HT1080 (cell line): ENCODE data around the gene POU5F2. TPM values are rescaled to one million over a fixed set of nuclear protein-coding genes. Genes with fewer than 3 reads are reported as not detected.

Source experiments
- DNase-seq: peaks from one replicate; pipeline ENCODE4 v3.0.0-alpha.2; 2015; ENCODE audit warnings: low read depth
- polyA plus RNA-seq, 2 experiments: library from polyadenylated mRNA; depleted of rRNA; stranded (reverse); fragments of >200 nt; gene quantifications; 2 replicates each; pipeline ENCODE4 v1.2.3, GENCODE V29; 2015
- total RNA-seq: library from RNA; depleted of rRNA; stranded (reverse); fragments of >200 nt; shearing (Covaris generic); gene quantifications from 2 replicates; pipeline ENCODE4 v1.2.3, GENCODE V29; 2014; rRNA removed

POU5F2 gene, protein sequence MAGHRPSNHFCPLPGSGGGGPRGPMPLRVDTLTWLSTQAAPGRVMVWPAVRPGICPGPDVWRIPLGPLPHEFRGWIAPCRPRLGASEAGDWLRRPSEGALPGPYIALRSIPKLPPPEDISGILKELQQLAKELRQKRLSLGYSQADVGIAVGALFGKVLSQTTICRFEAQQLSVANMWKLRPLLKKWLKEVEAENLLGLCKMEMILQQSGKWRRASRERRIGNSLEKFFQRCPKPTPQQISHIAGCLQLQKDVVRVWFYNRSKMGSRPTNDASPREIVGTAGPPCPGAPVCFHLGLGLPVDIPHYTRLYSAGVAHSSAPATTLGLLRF
- 0.10 and 0.13 TPM in 2 replicates for total RNA-seq
- 0.02 TPM in 1 of 2 replicates, not detected in the other for polyA plus RNA-seq (2015; cell fraction: cytosol; rRNA removed)
- 0.06 TPM in 1 of 2 replicates, not detected in the other for polyA plus RNA-seq (2015; cell fraction: nucleus; rRNA removed)

GRCh38 chr5:93741136-93741811 is at the start of gene POU5F2:
Gene POU5F2, minus strand, starts transcription at chr5:93741600. Its CDS starts 37 bp downstream, at chr5:93741563.
- DNase-seq, result no peak

DNA sequence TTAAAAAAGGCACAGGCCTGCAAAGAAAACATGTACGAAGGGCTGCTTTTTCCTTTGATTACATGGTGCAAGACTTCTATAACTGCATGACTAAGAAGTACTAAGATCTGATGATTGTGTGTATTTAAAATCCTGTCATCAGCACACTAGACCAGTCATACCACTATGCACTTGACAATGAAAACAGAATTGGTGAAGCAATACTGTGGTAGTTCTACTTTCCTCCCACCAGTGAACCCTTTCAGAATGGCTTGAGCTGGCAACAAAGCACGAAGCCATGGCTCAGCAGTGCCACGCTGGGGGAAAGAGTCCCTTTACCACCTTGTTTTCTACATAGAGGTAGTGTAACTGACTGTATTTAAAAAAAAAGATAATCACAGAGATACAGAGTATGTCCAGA is 49.0 kb upstream of the POU5F2 start:
- DNase-seq, result no peak

GRCh38 chr5:93789173-93790067 is 48.0 kb upstream of the POU5F2 start:
- peak; percentile 70 for DNase-seq

GRCh38 chr5:93787598-93787997 is 46.2 kb upstream of the POU5F2 start:
- no peak for DNase-seq

- DNase-seq, result no peak
Observed at GRCh38 chr5:93785475-93785874, 44.1 kb upstream of the POU5F2 start.

DNA sequence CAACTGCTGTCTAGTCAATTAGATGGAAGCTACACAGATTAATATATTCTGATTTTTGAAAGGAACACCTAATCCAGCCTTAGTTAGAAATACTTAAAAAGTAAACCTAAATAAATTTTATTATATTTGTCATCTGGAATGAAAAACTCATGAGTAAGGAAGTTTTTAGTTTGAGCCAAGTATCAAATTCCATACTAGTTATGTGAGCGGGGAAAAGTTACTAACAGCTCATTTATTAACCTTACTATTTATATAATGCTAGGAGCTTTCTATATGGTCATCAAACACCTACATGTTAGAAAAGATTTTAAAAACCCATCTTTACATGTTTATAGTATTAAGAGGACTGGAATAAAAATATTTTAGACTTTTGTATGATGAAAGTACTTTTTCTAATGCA is 41.6 kb upstream of the POU5F2 start:
- DNase-seq, result no peak

DNA sequence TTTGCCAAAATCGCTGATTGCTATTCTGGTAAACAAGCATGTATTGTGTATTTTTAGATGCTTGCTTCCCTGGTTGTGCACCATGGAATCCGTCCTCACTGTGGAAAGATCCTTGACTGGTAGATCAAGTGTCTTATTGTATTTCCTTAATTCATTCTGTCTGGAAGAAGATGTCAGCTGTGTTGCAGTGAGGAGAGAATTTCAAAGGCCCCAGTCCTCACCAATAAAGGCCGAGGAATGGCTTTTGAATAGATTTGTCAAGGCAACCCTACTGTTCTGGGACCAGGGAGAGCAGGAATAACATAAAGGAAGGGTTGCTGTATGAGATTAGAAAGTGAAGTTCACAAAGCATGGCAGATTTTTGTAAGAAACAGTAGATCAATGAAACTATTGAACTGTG is 36.2 kb upstream of the POU5F2 start:
- no peak for DNase-seq

DNA sequence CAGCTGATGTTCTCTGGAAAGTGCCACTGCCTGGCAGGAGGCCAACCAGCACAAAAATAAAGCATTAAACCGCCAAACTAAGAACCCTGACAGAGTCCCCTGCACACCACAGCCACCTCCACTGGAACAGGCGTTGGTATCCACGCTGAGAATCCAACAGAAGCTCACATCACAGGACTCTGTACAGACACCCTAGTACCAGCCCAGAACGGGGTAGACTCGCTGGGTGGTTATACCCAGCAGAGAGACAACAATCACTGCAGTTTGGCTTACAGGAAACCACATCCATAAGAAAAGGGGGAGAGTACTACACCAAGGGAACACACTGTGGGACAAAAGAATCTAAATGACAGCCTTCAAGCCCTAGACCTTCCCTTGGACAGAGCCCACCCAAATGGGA is 15.0 kb upstream of the POU5F2 start:
- no peak for DNase-seq

DNA sequence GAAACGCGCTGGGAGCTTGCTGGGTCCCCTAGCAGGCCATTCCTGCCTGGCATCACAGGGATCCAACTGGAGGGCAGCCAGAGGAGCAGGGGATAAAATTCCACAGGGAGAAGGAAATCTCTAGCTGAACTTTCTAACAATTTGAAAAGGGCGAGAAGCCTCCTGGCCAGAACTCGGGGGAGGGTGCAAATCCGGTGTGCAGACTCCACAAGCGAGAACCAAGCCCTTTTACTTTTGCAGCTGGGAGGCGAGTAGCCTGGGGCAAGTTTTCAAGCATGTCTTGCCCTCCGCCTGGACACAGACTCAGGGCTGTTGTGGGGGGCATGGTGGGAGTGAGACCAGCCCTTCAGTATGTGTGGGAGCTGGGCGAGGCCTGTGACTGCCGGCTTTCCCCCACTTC is 14.3 kb upstream of the POU5F2 start:
- DNase-seq, result no peak

GRCh38 chr5:93748875-93749397 is 7.5 kb upstream of the POU5F2 start:
- DNase-seq, result no peak

DNA sequence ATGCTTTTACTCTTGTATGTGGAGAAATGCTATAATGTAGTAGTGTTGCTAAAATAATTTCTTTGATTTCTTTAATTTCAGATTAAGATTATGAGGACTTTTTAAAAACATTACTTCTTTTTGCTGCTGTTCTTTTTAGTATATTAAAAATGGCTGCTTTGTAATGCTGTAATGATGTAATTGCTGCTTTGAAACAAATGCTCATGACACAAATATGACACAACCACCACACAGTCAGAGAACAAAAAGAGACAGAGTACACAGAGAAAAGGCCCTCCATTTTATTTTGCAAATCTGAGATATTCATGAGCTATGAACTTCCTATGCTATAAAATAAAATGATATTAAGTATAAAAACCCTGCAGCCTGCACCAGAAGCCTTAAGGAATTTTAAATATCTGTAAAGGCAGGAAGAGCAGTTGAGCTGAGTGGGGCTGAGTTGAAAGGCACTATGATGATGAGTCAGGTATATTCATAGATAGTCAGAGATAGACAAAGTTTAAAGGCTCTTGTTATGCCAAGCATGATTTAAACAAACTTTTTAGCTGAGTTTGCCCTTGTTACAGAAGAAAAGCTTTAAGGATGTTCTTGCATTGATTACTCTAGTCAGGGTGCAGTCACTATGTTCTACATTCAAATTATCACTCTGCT is 5.1 kb upstream of the POU5F2 start:
- peak; percentile 61 for DNase-seq

DNA sequence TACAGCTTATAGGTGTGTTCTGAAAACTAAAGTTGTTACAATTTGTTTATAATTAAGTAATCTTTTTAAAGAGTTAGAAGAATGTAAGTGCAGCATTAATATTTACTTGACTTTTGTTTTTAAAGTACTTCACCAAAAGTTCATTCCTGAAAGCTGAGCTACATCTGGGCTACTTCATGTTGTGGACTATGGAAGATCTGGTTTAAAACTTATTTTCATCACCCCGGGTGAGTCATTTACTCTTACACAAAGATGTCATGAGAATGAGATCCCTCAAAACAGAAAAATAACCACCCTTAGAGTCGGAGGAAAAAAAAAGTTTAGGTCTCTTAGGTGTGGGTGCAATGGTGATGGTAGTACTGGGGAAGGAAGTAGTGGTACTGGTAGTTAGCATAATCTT is 5.1 kb downstream of the POU5F2 start:
- no peak for DNase-seq

DNA sequence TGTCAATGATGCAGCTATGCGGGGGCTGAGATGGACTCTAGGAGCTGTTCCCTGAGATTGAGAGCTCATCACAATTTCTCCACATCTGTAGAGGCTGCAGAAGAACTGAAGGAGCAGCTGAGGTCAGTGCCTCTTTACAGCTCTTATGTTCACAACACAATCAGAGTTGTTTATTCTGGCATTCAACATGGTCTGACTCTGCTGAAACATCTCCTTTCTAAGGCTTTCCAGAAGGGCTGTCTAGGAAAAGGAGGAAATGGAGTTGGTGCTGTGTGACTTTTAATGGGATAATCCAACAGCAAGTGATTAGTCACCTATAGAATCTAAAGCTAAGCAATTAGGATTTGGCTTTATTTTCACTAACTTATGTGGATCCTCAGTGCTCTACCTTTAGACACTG is 6.0 kb downstream of the POU5F2 start:
- DNase-seq, result no peak

GRCh38 chr5:93731987-93732386 is 9.4 kb downstream of the POU5F2 start:
- DNase-seq, result no peak

DNA sequence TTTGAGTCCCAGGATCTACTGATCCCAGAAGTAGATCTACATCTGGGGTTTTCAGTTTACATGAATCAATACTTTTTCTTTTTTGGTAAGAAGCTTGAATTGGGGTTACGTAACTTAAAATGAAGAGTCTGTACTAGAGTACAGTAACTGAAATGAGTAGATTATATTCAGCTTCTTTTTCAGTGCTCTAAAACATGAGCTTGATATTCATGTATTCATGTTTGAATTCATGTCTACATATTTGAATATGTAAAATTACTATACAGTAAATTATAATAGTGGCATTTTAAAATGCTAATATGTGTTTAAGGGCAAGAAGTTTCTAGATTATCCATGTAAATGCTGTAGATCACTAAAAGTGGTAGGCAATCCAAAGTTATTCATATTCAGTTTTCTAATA is 14.8 kb downstream of the POU5F2 start:
- DNase-seq, result no peak

DNA sequence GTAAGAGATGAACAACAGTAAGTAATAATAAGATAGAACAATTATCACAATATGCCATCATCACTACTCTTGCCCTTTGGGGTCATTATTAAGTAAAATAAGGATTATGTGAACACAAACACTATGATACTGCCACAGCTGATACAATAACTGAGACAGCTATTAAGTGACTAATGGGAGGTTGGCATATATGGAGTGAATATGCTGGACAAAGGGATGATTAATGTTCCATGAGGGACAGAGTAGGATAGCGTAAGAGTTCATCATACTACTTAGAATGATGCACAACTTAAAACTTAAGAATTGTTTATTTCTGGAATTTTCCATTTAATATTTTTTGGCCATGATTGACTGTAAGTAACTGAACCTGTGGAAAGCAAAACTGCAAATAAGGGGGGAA is 16.6 kb downstream of the POU5F2 start:
- no peak for DNase-seq

GRCh38 chr5:93723681-93724080 is 17.7 kb downstream of the POU5F2 start:
- DNase-seq, result no peak

GRCh38 chr5:93723005-93723404 is 18.4 kb downstream of the POU5F2 start:
- peak; percentile 28 for DNase-seq

- DNase-seq, result no peak
Observed at GRCh38 chr5:93722588-93722987, 18.8 kb downstream of the POU5F2 start.

DNA sequence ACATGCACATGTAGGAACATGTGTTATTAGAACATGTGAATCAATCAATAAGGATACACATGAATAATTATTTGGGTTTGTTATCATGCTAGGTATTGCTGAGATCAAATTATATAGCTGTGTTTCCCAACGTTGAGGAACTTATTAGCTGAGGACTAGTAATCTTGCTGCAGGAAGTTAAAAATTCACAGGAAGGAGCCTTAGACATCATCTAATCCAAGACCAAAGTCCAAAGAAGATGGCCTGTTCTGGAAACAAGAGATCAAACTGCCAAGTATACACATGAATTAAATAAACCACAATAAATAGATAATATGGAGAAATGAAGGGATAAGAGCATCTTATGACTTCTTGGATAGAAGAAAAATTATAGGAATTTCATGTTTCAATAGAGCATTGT is 19.9 kb downstream of the POU5F2 start:
- no peak for DNase-seq

GRCh38 chr5:93721071-93721470 is 20.3 kb downstream of the POU5F2 start:
- DNase-seq, result no peak
